Fibroblast of skin of scalp (primary cell): ENCODE data around the gene SPIRE1.

ENCODE experiments used
- DNase-seq: peaks from one replicate; pipeline ENCODE4 v3.0.0-alpha.2; 2013

The SPIRE1 gene

DNA sequence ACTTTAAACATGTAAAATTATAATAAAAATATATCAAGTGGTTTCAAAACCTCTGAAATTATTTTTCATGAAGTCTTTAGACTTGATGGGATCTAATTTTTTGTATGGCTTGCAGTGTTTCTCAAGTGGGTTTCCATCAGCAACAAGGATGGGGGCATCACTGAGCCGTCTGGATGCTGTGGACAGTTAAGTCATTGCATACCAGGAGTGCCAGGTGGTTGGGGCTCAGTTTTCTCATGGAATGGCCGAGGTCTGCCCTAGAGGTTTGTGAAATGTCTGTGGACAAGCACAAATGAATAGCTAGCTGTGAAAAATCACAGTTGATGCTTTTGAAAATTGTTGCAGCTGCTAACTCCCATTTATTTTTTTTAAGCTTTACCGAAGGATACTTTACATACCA, 248.4 kb downstream of the SPIRE1 start:
- DNase-seq: peak; percentile 60

- DNase-seq: no peak
Observed at GRCh38 chr18:12408247-12408869, 249.5 kb downstream of the SPIRE1 start.

- no peak for DNase-seq
Observed at GRCh38 chr18:12406371-12407111, 251.4 kb downstream of the SPIRE1 start.

- DNase-seq: no peak
Observed at GRCh38 chr18:12405066-12405465, 252.8 kb downstream of the SPIRE1 start.

DNA sequence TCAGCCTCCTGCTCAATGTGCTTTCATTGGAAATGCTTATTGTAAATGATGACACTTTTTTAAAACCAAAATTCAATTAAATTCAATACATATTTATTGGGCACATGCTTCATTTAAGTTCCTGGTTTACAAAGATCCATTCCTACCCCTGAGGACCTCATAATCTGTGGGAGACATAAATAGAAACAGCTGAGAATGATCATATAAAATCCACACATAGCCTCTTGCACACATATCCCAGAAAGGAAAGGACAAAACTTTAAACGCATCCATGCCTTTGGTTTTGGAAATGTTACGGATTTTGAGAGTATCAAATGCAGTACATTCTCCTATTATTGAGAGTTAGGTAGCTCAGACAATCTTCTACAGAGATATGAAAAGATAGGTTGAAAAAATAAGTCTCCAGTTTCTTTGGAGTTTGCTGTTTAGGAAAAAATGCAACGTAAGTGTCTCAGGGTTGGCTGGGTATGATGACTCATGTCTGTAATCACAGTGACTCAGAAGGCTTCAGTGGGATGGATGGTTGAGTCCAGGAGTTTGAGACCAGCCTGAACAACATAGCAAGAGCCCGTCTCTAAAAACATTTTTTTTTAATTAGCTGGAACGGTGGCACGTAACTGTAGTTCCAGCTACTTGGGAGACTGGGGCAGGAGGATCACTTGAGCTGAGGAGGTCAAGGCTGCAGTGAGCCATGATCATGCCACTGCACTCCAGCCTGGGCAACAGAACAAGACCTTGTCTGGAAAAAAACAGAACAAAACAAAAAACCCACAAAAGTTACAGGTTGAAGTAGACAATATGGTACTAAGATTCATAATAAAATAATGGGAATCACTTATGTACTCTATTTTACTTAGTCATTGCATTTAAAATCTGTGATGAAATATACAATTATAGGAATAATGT, 254.1 kb downstream of the SPIRE1 start:
- DNase-seq: peak; percentile 92

DNA sequence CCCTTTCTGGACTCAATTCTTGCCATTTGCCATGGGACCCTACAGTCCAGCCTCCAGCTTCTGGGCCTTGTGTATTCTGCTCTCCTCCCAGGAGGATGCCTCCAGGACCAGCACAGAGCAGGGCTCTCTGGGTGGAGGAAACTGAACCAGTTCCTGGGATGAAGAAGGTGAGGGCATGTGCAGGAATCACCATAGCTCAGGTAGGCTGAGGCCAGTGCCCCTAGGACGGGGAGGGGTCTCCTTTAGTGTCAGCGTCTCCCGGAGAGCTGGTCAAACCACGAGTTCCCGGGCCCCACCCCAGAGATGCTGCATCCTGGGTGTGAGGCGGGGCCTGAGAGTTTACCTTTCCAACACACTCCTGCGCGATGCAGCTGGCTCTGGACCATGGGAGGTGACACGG, 256.0 kb downstream of the SPIRE1 start:
- no peak for DNase-seq

- no peak for DNase-seq
Observed at GRCh38 chr18:12399231-12399630, 258.7 kb downstream of the SPIRE1 start.

DNA sequence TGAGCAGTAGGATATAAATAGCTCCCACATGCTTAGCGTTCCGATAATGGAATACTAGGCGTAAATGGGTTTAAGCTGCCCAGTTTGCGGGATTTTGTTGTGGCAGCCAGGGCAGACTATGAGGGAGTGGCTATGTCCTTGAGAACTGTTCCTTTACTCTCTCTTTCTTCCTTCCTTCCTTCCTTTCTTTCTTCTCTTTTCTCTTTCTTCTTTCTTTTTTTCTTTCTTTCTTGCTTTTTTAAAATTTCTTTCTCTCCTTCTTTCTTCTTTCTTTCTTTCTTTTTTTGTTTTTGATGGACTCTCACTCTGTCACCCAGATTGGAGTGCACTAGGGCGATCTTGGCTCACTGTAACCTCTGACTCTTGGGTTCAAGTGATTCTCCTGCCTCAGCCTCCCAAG, 259.3 kb downstream of the SPIRE1 start:
- no peak for DNase-seq

DNA sequence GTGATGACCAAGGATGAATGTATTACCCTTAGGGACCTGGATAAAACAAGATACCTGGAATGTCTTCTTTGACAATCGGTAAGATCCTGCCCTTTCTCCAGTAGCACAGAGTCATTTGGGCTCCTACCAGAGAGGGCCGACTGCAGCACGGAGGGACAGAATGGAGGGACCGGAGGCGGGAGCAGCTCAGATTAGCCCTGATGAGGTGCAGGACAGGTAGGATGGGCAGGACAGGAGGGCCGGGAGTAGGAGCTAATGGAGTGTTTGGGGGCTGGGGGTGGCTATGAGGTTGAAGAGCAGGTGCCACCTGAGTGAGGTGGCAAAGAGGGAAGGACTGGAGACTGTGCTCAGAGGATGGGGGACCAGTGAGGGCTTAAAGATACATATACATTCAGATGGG, 260.1 kb downstream of the SPIRE1 start:
- no peak for DNase-seq

- DNase-seq: no peak
Observed at GRCh38 chr18:12397254-12397653, 260.7 kb downstream of the SPIRE1 start.
